Endodermal cell (in vitro differentiated cells): ENCODE results near the gene MADD. TPM values are rescaled to one million over a fixed set of nuclear protein-coding genes. Genes with fewer than 3 reads are reported as not detected.
A peak's percentile ranks its signal among the peaks of the same experiment; 100 is the strongest.

ENCODE experiments used
- DNase-seq: peaks from one replicate; pipeline ENCODE4 v3.0.0-alpha.2; 2017
- H3K27ac ChIP-seq: 2 replicates; pipeline ENCODE4 v1.5.1; 2013; ENCODE audit warnings: mild to moderate bottlenecking, low read depth, low read length, moderate library complexity
- H3K27me3 ChIP-seq: 2 replicates; pipeline ENCODE4 v1.6.1; 2013; ENCODE audit warnings: mild to moderate bottlenecking, low read length, moderate library complexity; ENCODE audit not compliant: insufficient read depth, control insufficient read depth, poor library complexity, severe bottlenecking
- H3K36me3 ChIP-seq: 2 replicates; pipeline ENCODE4 v1.7.0; 2013; ENCODE audit warnings: mild to moderate bottlenecking, low read length, moderate library complexity; ENCODE audit not compliant: control insufficient read depth, insufficient read depth
- H3K4me1 ChIP-seq: one replicate; pipeline ENCODE4 v1.7.0; 2013; ENCODE audit warnings: low read length; ENCODE audit not compliant: control insufficient read depth, insufficient read depth
- H3K4me3 ChIP-seq: 2 replicates; pipeline ENCODE4 v1.5.1; 2013; ENCODE audit warnings: mild to moderate bottlenecking, low read length, moderate library complexity
- H3K9ac ChIP-seq: 2 replicates; pipeline ENCODE4 v1.6.1; 2013; ENCODE audit warnings: mild to moderate bottlenecking, low read length, moderate library complexity; ENCODE audit not compliant: poor library complexity, severe bottlenecking; ENCODE audit errors: extremely low read depth
- H3K9me3 ChIP-seq: 2 replicates; pipeline ENCODE4 v1.6.1; 2013; ENCODE audit warnings: mild to moderate bottlenecking, low read length, moderate library complexity; ENCODE audit not compliant: control insufficient read depth
- H3K27ac Mint-ChIP-seq: 2 replicates; pipeline ENCODE4 v1.8.0; 2020; ENCODE audit warnings: mixed read lengths
- H3K27me3 Mint-ChIP-seq: 2 replicates; pipeline ENCODE4 v1.8.0; 2021; ENCODE audit warnings: mild to moderate bottlenecking, mixed read lengths; ENCODE audit not compliant: insufficient read depth
- H3K36me3 Mint-ChIP-seq: 2 replicates; pipeline ENCODE4 v1.8.0; 2020; ENCODE audit warnings: low read depth, mixed read lengths
- H3K4me1 Mint-ChIP-seq: 2 replicates; pipeline ENCODE4 v1.8.0; 2020; ENCODE audit warnings: mixed read lengths
- H3K4me3 Mint-ChIP-seq: 2 replicates; pipeline ENCODE4 v1.8.0; 2020; ENCODE audit warnings: mild to moderate bottlenecking, moderate library complexity, mixed read lengths
- H3K9me3 Mint-ChIP-seq: 2 replicates; pipeline ENCODE4 v1.8.0; 2020; ENCODE audit warnings: mild to moderate bottlenecking, mixed read lengths
- WGBS, 2 experiments: methylation state at CpG; one replicate each; pipeline versions ENCODE4 v1.1.5 to v1.1.7; 2013; ENCODE audit warnings: missing lambda C conversion rate in 2 of 2, mixed read lengths in 1 of 2; ENCODE audit not compliant: insufficient coverage in 1 of 2, insufficient read length in 1 of 2; 5-methylcytosine and 5-hydroxymethylcytosine counted together
- total RNA-seq, 2 donors: library from RNA; stranded (reverse); fragmentation: NEBNext Ultra II Directional in 1 of 2; extraction: Animal tissue kit (Norgen Biotek cat#: 25700) in 1 of 2; gene quantifications; 2 replicates in 1 of 2; 3 replicates in 1 of 2; pipeline ENCODE4 v1.2.1, GENCODE V29; 2021
- TF ChIP-seq, protein P1 (sequence below): fragments of 200-600 bp; sonication (generic); conservative IDR thresholded peaks from 2 replicates; pipeline ENCODE4 v1.5.0; 2021; ENCODE audit warnings: antibody characterized with exemption, mild to moderate bottlenecking

Gene MADD
- total RNA-seq, 2 donors from 2014 or later, result 30.2 to 36.0 TPM

DNA sequence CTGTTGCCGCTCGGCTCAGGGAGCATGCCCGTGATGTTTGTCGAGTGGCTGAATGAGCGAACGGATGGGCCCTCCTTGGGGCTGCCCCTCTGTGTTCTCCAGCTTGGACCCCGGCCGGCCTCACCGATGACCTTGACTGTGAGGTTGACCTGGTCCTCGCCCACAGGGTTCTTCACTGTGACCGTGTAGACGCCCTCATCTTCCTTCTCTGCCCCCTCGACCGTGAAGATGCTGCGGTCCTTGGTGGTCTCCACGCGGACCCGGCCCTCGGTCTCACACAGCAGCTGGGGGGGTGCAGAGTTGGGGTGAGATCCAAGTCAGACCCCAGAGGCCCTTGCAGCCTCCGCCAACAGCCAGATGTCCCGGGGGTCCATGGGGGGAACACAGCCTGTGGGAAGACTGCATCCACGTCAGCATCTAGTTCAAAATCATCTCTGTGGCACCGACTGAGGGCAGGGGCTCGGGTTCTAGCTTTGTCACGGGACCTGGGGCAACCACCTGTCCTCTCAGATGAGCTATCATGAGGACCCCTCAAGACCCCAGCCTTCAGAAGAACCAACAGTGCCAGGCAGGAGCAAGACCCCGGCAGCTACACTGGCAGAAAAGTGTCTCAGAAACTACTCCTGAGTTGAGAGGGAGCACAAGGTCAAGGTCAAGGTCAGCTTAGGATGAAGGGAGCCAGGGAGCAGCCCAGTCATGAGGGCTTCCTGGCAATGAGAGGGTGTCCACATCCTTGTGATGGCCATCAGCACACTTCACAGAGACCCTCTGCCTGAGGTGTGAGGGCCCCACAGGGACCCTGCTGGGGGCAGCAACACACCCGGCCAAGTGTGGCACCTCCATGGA lies 68.7 kb downstream of the MADD start:
- TF ChIP-seq, protein P1, sequence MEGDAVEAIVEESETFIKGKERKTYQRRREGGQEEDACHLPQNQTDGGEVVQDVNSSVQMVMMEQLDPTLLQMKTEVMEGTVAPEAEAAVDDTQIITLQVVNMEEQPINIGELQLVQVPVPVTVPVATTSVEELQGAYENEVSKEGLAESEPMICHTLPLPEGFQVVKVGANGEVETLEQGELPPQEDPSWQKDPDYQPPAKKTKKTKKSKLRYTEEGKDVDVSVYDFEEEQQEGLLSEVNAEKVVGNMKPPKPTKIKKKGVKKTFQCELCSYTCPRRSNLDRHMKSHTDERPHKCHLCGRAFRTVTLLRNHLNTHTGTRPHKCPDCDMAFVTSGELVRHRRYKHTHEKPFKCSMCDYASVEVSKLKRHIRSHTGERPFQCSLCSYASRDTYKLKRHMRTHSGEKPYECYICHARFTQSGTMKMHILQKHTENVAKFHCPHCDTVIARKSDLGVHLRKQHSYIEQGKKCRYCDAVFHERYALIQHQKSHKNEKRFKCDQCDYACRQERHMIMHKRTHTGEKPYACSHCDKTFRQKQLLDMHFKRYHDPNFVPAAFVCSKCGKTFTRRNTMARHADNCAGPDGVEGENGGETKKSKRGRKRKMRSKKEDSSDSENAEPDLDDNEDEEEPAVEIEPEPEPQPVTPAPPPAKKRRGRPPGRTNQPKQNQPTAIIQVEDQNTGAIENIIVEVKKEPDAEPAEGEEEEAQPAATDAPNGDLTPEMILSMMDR, result no peak
- WGBS, 2 experiments, result 94 to 97% methylated on average over 16 to 27 of the region's 27 CpGs
- H3K36me3 Mint-ChIP-seq, result no peaks in the 10 kb centered on the region
- H3K27ac ChIP-seq, result no peak overlapping the region
- no peaks in the 10 kb centered on the region for H3K9me3 Mint-ChIP-seq
- H3K36me3 ChIP-seq, result no peaks in the 10 kb centered on the region
- H3K4me1 ChIP-seq, result no peaks in the 10 kb centered on the region
- no peak overlapping the region for H3K27ac Mint-ChIP-seq
- H3K4me1 Mint-ChIP-seq, result no peaks in the 10 kb centered on the region
- H3K4me3 ChIP-seq, result no peak overlapping the region
- H3K27me3 ChIP-seq, result no peaks in the 10 kb centered on the region
- H3K9ac ChIP-seq, result no peak overlapping the region
- no peaks in the 10 kb centered on the region for H3K27me3 Mint-ChIP-seq
- H3K9me3 ChIP-seq, result no peaks in the 10 kb centered on the region
- no peak for DNase-seq
- H3K4me3 Mint-ChIP-seq, result no peak overlapping the region

DNA sequence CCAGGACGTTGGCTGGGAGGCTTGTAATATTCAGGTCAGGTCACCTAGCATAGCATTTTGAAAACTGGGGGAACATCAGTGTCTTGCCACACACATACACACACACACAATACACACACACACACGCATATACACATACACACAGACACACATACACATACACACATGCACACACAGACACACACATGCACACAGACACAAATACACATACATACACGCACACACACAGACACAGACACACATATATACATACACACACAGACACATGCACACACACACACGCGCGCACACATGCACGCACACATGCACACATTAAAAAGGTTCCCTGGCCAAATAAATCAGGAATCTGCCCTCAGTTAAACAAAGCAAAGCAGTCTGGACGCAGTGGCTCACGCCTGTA lies 70.1 kb downstream of the MADD start:
- H3K36me3 ChIP-seq, result no peaks in the 10 kb centered on the region
- Mint-ChIP-seq H3K4me1 (no peaks in the 10 kb centered on the region), H3K4me3 (no peak overlapping the region), H3K36me3 (no peaks in the 10 kb centered on the region), H3K27me3 (no peaks in the 10 kb centered on the region), H3K9me3 (no peaks in the 10 kb centered on the region), H3K27ac (no peak overlapping the region)
- H3K4me3 ChIP-seq, result no peak overlapping the region
- no peaks in the 10 kb centered on the region for H3K4me1 ChIP-seq
- DNase-seq, result no peak
- TF ChIP-seq, protein P1, result no peak
- no peaks in the 10 kb centered on the region for H3K27me3 ChIP-seq
- H3K27ac ChIP-seq, result no peak overlapping the region
- no peaks in the 10 kb centered on the region for H3K9me3 ChIP-seq
- WGBS, 2 experiments, result 84 to 87% methylated on average over 7 to 9 of the region's 9 CpGs
- H3K9ac ChIP-seq, result no peak overlapping the region

DNA sequence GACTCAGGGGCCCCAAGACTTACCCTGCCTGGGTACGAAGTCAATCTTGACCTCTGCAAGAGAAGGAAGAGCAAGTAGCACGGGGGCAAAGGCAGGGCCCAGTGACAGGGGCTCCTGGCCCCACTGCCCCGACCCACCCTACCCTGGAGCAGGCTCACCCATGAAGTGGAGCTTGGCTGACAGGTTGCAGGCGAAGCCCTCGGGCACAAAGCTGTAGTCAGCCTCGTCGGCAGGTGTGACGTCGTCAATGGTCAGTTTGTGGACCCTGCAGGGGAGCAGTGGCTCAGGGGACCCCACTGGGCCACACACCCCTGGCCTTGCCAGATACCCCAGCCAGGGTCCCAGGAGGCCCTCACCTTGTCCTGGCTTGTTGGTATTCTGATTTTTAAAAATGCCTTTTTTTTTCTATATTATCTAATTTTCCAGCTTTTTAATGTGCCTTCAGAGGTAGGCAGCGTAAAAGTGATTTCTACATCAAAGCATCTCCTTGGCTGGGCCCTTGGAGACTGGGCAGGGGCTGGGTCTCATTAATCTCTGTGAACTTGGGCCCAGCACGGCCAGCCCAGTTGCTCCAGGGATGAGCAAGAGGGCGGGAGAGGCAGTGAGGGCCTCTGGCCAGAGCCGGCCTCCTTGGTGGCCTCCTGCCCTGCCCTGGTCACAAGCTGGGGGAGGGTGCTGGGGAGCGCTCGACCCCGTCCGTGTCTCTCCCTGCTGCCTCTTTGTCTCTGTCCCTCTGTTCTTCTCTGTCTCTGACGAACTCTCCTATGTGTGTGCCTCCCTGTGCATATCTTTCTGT lies 71.2 kb downstream of the MADD start:
- Histone ChIP-seq H3K27me3 (no peaks in the 10 kb centered on the region), H3K27ac (no peak overlapping the region), H3K4me1 (no peaks in the 10 kb centered on the region), H3K4me3 (no peak overlapping the region), H3K9me3 (no peaks in the 10 kb centered on the region), H3K36me3 (no peaks in the 10 kb centered on the region), H3K9ac (no peak overlapping the region)
- H3K27ac Mint-ChIP-seq, result no peak overlapping the region
- 73 to 82% methylated on average over 13 to 18 of the region's 18 CpGs for WGBS, 2 experiments
- no peaks in the 10 kb centered on the region for H3K4me1 Mint-ChIP-seq
- TF ChIP-seq, protein P1, result no peak
- no peak overlapping the region for H3K4me3 Mint-ChIP-seq
- H3K27me3 Mint-ChIP-seq, result no peaks in the 10 kb centered on the region
- H3K9me3 Mint-ChIP-seq, result no peaks in the 10 kb centered on the region
- DNase-seq, result peak; percentile 45
- H3K36me3 Mint-ChIP-seq, result no peaks in the 10 kb centered on the region
